GM10266 (cell line): ENCODE measurements around the gene TAPT1.

Experiments used
- DNase-seq: peaks from one replicate; pipeline ENCODE4 v3.0.0; 2012; ENCODE audit errors: extremely low spot score
- CTCF ChIP-seq: IDR thresholded peaks from 2 replicates; pipeline ENCODE4 v1.5.1; 2012; ENCODE audit warnings: mild to moderate bottlenecking, low read depth; ENCODE audit not compliant: control insufficient read depth, insufficient read depth; ENCODE audit errors: missing control alignments

Gene TAPT1

GRCh38 chr4:16213121-16213520, 13.2 kb downstream of the TAPT1 start:
- no peak for DNase-seq
- TF ChIP-seq CTCF, result no peak

- no peak for TF ChIP-seq CTCF
- no peak for DNase-seq
These were observed 14.0 kb downstream of the TAPT1 start for GRCh38 chr4:16212138-16212782.

- DNase-seq, result no peak
- no peak for TF ChIP-seq CTCF
These were observed 18.9 kb downstream of the TAPT1 start for GRCh38 chr4:16207409-16207808.

- no peak for DNase-seq
- no peak for TF ChIP-seq CTCF
These were observed 19.4 kb downstream of the TAPT1 start for GRCh38 chr4:16206848-16207247.

- no peak for TF ChIP-seq CTCF
- DNase-seq, result no peak
These were observed 20.0 kb downstream of the TAPT1 start for GRCh38 chr4:16206301-16206700.

GRCh38 chr4:16205298-16206164, 20.7 kb downstream of the TAPT1 start:
- DNase-seq, result peak; percentile 33
- peak; percentile 58 for TF ChIP-seq CTCF

GRCh38 chr4:16204505-16204904, 21.8 kb downstream of the TAPT1 start:
- DNase-seq, result no peak
- TF ChIP-seq CTCF, result no peak
